ENCODE measurements around the gene PIGN. TPM values are rescaled to one million over a fixed set of nuclear protein-coding genes. Genes with fewer than 3 reads are reported as not detected.

The PIGN gene
- polyA plus RNA-seq, 3 donors = 4.1 to 14.7 (median 14.6) TPM

DNA sequence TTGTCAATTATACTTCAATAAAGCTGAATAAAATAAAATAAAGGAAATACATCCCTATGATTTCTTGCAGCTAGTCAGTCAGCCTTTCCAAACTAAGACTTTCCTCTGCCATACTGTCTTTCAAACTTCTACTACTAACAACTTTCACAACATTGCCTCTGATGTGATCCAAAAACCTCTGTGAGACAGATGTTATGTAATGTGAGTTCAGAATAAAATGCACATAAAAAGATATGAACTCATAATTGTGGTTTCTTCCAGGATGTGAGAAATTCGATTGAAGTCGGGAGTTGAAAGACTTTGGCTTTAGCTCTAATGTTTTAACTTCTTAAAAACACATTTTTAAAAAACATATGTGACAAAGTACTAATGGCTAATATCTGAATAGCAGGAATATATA, 98.7 kb downstream of the PIGN start:
- WGBS (ENCODE audit: insufficient coverage) = no CpG with 5 or more reads among the region's 2 CpGs
- Histone ChIP-seq H4K20me1 (ENCODE audit: insufficient read depth, low read length) (no peaks in the 10 kb centered on the region), H3K27me3 (ENCODE audit: control insufficient read depth in 2 of 2, insufficient read depth in 2 of 2, low read length in 2 of 2) (no peaks in the 10 kb centered on the region), H3K9ac (ENCODE audit: insufficient read depth, low read length, poor library complexity, severe bottlenecking) (no peak overlapping the region), H3K79me2 (ENCODE audit: insufficient read depth, low read length) (no peaks in the 10 kb centered on the region), H3K4me2 (replicated peaks; ENCODE audit: extremely low read depth, low read length, poor library complexity, severe bottlenecking) (no peak overlapping the region), H3K9me3 (replicated peaks in 1 of 2; ENCODE audit: control insufficient read depth in 1 of 2, insufficient read depth in 1 of 2, low read length in 2 of 2) (no peaks in the 10 kb centered on the region), H3K36me3 (replicated peaks in 1 of 2; ENCODE audit: control insufficient read depth in 1 of 2, insufficient read depth in 2 of 2, low read length in 2 of 2) (peaks cover 6 to 16% of the 10 kb centered on the region in 2 donors), H3K4me3 (replicated peaks in 1 of 3; ENCODE audit: low read depth in 2 of 3, low read length in 3 of 3) (no peak overlapping the region), H3K4me1 (ENCODE audit: control insufficient read depth in 1 of 2, insufficient read depth in 2 of 2, low read length in 2 of 2) (peaks cover 0 to 3% of the 10 kb centered on the region in 2 donors), H3K27ac (ENCODE audit: low read depth in 1 of 2, low read length in 2 of 2) (no peak overlapping the region), H2AFZ (ENCODE audit: insufficient read depth, low read depth, low read length, poor library complexity, severe bottlenecking) (no peak overlapping the region)
- H3K36me3 Mint-ChIP-seq = peaks cover 26 to 33% of the 10 kb centered on the region in 2 donors
- H3K4me3 Mint-ChIP-seq = no peak overlapping the region
- no peak for DNase-seq
- H3K9me3 Mint-ChIP-seq = no peaks in the 10 kb centered on the region
- intact Hi-C loops (cut with micrococcal nuclease) = no loop called here
- H3K27me3 Mint-ChIP-seq (ENCODE audit: low read depth in 3 of 3) = no peaks in the 10 kb centered on the region
- no peak overlapping the region for H3K27ac Mint-ChIP-seq
- H3K4me1 Mint-ChIP-seq = peaks cover 13% of the 10 kb centered on the region
- TF ChIP-seq, protein P1, sequence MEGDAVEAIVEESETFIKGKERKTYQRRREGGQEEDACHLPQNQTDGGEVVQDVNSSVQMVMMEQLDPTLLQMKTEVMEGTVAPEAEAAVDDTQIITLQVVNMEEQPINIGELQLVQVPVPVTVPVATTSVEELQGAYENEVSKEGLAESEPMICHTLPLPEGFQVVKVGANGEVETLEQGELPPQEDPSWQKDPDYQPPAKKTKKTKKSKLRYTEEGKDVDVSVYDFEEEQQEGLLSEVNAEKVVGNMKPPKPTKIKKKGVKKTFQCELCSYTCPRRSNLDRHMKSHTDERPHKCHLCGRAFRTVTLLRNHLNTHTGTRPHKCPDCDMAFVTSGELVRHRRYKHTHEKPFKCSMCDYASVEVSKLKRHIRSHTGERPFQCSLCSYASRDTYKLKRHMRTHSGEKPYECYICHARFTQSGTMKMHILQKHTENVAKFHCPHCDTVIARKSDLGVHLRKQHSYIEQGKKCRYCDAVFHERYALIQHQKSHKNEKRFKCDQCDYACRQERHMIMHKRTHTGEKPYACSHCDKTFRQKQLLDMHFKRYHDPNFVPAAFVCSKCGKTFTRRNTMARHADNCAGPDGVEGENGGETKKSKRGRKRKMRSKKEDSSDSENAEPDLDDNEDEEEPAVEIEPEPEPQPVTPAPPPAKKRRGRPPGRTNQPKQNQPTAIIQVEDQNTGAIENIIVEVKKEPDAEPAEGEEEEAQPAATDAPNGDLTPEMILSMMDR (IDR thresholded peaks at IDR 0.05) = no peak

DNA sequence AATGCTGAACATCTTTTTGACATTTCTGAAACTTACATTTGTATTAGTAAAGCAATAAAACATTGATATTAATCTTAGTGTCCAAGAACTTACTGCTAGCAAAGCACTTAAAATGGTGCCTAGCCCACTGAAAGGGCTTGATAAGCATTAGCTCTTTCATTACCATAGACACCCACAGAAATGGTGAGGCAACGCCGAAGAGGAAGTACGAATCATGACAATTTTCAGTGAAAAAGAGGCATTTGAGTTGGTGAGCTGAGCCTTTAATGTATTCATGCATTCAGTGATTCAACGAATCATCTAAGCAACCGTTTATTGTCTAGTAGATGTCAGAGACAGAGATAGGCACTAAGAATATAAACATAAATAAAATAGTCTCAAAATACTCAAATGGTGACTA, 101.1 kb downstream of the PIGN start:
- TF ChIP-seq, protein P1 (IDR thresholded peaks at IDR 0.05) = no peak
- H3K27ac Mint-ChIP-seq = peak overlapping the region in 1 of 7 donors; percentile 34
- Histone ChIP-seq H3K4me2 (replicated peaks; ENCODE audit: extremely low read depth, low read length, poor library complexity, severe bottlenecking) (no peak overlapping the region), H3K27me3 (ENCODE audit: control insufficient read depth in 2 of 2, insufficient read depth in 2 of 2, low read length in 2 of 2) (no peaks in the 10 kb centered on the region), H3K27ac (ENCODE audit: low read depth in 1 of 2, low read length in 2 of 2) (peak overlapping the region in 1 of 2 donors; percentile 5), H3K9ac (ENCODE audit: insufficient read depth, low read length, poor library complexity, severe bottlenecking) (no peak overlapping the region), H3K4me3 (replicated peaks in 1 of 3; ENCODE audit: low read depth in 2 of 3, low read length in 3 of 3) (no peak overlapping the region), H3K79me2 (ENCODE audit: insufficient read depth, low read length) (no peaks in the 10 kb centered on the region), H3K9me3 (replicated peaks in 1 of 2; ENCODE audit: control insufficient read depth in 1 of 2, insufficient read depth in 1 of 2, low read length in 2 of 2) (no peaks in the 10 kb centered on the region), H4K20me1 (ENCODE audit: insufficient read depth, low read length) (no peaks in the 10 kb centered on the region), H2AFZ (ENCODE audit: insufficient read depth, low read depth, low read length, poor library complexity, severe bottlenecking) (no peak overlapping the region), H3K36me3 (replicated peaks in 1 of 2; ENCODE audit: control insufficient read depth in 1 of 2, insufficient read depth in 2 of 2, low read length in 2 of 2) (peaks cover 6 to 16% of the 10 kb centered on the region in 2 donors), H3K4me1 (ENCODE audit: control insufficient read depth in 1 of 2, insufficient read depth in 2 of 2, low read length in 2 of 2) (peaks cover 0 to 3% of the 10 kb centered on the region in 2 donors)
- peaks cover 13% of the 10 kb centered on the region for H3K4me1 Mint-ChIP-seq
- H3K27me3 Mint-ChIP-seq (ENCODE audit: low read depth in 3 of 3) = no peaks in the 10 kb centered on the region
- H3K9me3 Mint-ChIP-seq = no peaks in the 10 kb centered on the region
- H3K4me3 Mint-ChIP-seq = no peak overlapping the region
- peak; percentile 19 to 35 (median 34) for DNase-seq
- peaks cover 32 to 34% of the 10 kb centered on the region in 2 donors for H3K36me3 Mint-ChIP-seq
- intact Hi-C loops (cut with micrococcal nuclease) = no loop called here
- no CpG with 5 or more reads among the region's 5 CpGs for WGBS (ENCODE audit: insufficient coverage)

Data from CD14-positive monocyte (primary cell).